ENCODE measurements around the gene INTS6.

INTS6 gene

DNA sequence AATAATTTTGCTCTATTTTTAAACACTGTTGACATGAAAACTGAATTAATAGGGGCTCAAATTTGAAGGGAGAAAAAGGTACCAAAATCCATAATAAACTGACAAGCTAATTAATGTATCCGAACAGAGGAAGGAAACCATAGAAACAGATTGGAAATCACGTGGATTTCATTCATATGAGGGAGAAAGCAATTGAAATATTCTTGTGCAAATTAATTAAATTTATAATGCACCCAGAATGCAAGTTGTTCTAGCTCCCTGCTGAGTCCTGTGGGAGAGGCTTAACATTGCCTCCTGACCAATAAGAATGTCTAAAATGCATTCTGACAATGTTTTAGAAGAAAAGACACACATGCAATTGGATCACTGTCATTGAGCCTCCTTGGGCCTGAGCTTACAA is 131.0 kb downstream of the INTS6 start:
- no peak for DNase-seq (ENCODE audit: low read depth in 2 of 2)

DNA sequence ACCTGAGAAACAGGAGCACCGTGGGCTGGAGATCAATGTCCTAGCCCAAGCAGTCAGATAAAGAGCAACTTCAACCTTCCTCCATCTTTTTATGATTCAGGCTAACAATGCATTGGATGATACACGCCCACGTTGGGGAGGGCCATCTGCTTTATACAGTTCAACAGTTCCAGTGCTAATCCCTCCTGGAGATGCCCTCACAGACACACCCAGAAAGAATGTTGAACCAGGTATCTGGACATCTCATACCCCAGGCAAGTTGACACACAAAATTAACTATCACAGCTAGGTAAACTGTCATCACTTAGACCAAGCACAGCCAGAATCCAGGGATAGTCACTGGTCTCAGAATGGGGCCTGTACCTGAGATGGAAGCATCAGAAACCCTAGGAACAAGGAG is 134.0 kb downstream of the INTS6 start:
- DNase-seq (ENCODE audit: low read depth in 2 of 2) = no peak

DNA sequence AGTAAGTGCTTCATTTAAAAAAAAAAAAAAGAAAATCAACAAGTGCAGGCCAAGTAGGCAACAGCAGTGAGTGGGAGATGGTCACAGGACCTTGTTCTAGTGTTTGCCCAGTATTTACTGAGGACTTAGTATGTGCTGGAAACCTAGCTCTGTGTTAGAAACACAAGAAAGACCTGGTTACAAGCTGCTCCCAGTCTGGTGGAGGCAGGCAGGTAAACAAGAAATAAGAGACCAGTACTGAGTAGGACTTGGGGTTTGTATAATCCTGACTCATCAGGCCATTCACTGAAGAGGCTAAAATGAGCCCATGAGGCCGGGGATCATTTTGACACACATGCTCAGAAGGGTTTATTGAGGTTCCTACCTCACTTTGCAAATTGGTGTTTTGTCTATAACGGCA is 134.8 kb downstream of the INTS6 start:
- DNase-seq (ENCODE audit: low read depth in 2 of 2) = no peak

DNA sequence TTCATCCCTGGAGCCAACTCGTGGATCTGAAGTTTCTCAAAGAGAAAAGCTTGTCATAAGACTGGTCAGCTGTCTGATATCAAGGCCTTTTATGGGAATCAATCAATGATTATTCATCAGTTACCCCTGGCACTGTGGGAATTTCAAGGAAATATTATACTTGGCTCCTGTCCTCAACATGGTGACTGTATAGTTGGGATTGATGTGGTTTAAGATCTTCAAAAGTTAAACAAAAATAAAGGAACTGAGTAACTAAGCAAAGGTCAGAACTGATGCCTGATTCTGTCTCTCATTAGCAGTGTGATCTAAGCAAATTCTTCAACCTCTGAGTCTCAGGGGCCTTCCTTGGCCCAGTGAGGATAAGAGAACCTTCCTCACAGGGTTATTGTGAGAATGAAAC is 135.6 kb downstream of the INTS6 start:
- DNase-seq (ENCODE audit: low read depth in 2 of 2) = no peak

DNA sequence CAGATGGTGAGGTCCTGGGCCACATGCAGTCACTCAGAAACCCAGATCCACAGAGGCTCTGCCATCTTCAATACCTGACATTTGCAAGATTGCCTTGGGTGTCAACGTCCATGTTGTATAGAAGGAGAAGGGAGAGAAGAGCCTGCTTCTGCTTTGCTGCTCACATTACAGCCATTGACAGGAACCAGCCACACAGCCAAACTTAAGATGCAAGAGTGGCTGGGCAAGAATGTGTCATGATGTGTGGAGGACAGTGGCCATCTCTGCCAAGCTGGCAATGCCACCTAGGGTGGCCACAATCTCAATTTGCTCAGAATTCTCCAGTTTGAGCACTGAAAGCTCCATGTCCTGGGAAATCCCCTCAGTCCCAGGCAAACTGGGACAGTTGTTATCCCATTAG is 139.2 kb downstream of the INTS6 start:
- DNase-seq (ENCODE audit: low read depth in 2 of 2) = no peak

DNA sequence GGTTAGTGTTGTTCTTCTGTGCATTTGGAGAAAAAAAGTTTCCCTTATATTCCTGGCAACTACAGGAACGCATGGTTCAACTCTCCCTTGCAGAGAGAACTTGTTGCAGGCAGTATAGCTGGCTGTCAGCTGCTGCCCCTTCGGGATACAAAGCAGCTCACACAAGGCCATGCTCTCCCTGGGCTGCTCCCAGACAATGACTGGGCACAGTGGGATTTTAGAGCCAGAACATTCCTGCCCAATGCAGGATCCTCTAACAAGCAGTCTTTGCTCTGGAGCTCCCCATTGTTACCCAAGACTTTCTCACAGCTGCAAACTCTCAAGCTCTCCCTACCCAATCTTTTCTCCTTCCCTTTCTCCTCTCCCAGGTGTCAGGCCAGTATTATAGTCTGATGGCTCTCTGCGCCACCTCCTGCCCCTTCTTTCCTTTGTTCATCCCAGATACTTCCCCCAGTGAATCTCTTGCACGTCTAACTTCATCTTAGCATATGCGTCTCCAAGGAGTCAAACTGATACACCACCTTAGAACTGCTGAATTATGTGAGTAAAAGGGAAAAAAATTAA is 140.8 kb downstream of the INTS6 start:
- no peak for DNase-seq (ENCODE audit: low read depth in 2 of 2)
